Posterior vena cava (tissue), 2 donors: Measurements from ENCODE around the gene CTIF. TPM values are rescaled to one million over a fixed set of nuclear protein-coding genes. Genes with fewer than 3 reads are reported as not detected.

Source experiments
- DNase-seq: peaks from one replicate; pipeline ENCODE4 v3.0.0-alpha.2; 2020; ENCODE audit warnings: low spot score
- intact Hi-C, 2 donors: fragments of 100-400 bp; cut with DNase I; formaldehyde crosslinking; loops; one replicate each; pipeline versions ENCODE4 v1.14.1 to v1.14.2; 2022 to 2023
- total RNA-seq, 2 donors: library from RNA; stranded (reverse); fragmentation: NEBNext Ultra II Directional; extraction: Animal tissue kit (Norgen Biotek cat#: 25700); gene quantifications; one replicate each; pipeline ENCODE4 v1.2.1, GENCODE V29; 2021
- donor health status: DM: yes; HTN: yes; CAD: no.
- donor health status: DM: yes; HTN: yes; CAD: no.

Gene CTIF
- total RNA-seq, 2 donors from 2014 or later, result 87.8 to 116 TPM

DNA sequence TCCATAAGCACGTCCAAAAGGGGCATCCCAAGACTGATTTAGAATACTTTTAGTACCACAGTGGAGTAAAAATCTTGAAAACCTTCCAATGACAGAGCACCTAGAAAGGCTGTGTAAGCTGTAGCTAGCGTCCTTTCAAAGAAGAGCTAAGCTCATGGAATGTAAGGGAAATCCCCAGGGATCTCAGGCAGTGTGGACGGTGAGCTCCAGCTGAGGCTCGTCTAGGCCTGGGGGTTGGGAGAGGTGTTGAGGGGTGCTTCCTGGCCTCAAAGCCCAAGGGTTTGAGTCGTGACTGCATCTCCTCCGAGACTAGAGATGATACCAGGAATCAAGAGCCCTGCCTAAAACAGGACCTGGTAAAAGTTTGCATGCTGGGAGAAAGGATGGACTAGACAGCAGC is 7.6 kb downstream of the CTIF start:
- intact Hi-C loops, result loop anchor here (5.0 to 10.0 kb wide), 3 partner anchors 46 to 118 kb away; no protein-coding TSS in a partner anchor
- DNase-seq, result no peak

GRCh38 chr18:48547531-48547981 is 8.7 kb downstream of the CTIF start:
- DNase-seq, result no peak
- intact Hi-C loops, result loop anchor here (5.0 to 10.0 kb wide), 3 partner anchors 45 to 117 kb away; no protein-coding TSS in a partner anchor

DNA sequence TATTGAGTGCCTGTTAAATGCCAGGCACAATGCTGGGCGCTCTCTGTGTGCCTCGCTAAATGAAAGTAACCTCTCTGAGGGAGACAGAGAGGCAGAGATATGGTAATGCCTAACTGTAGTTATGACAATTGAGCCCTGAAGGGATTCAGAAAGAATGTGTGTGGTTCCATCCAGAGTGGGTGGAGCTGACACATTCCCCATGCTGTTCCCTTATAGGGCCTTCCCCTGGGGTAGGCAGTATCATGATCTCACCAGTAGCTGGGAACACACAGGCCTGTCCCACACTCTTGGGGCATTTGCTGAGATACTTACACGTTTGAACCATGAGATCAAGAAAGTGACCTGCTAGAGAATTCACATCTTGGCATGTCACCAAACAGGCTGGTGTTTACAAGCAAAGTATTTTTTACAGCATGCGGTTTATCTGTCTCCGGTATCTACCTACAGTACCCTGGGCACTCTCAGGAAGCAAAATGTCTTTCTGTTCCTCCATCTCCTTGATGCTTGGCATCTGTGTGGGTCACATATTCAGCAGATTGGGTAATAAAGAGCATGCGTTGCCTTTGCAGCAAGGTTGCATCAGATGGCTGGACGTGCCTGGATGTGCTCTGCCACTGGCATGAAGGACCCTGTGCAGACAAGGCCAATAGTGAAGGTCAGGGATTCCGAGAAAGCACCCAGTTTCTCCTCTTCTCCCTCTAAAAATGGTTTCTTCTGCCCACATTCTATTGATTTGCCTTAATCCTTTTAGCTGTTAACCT is 9.4 kb downstream of the CTIF start:
- intact Hi-C loops, result loop anchor here (5.0 to 10.0 kb wide), 3 partner anchors 44 to 117 kb away; no protein-coding TSS in a partner anchor
- no peak for DNase-seq

DNA sequence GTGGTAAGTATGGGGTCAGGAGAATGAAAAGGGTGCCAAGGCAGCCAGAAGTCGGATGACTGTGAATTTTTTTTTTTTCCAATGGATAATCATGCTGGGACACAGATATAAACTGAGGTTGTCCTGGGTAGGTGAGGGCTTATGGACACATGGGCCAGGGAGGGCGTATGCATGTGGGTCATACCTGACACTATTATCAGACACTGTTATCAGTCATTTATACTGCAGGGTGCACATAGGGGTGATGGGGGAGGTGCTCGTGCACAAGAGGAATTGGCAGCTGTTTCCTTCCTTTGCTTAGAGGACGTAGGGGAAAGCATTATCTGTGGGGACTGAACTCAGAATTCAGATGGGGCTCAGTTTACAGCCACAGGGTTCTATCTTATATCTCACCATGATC is 10.1 kb downstream of the CTIF start:
- intact Hi-C loops, result loop anchor here (5.0 to 10.0 kb wide), 3 partner anchors 43 to 116 kb away; no protein-coding TSS in a partner anchor
- DNase-seq, result no peak

DNA sequence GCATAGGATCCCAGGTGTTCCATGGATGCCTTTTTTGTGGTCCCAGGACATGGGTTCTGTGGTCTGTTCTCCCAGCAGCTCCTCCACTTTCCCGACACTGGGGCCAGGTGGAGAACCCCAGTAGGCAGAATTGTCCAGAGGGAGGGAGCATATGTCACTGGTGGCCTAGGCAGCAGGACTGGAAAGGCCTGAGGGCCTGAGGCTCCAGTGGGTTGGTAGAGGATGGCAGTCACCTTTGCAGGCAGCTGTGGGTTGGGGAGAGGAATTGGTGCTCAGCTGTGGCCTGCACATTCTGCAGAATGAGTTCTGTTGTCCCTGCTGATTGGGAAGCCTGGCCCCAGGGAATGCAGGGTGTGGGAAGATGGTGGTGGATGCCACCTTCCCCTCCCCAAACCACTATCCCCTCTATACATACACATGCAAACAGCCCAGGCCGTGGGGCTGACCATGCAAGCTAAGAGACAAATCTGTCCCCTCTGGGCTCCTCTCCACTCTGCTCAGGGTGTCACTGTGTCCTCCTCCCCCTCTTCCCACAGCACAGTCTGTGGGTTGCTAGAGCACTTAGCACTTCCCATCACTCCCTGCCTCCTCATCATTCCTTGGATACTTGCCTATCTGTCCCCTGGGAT is 11.4 kb downstream of the CTIF start:
- intact Hi-C loops, result no loop called here
- no peak for DNase-seq

DNA sequence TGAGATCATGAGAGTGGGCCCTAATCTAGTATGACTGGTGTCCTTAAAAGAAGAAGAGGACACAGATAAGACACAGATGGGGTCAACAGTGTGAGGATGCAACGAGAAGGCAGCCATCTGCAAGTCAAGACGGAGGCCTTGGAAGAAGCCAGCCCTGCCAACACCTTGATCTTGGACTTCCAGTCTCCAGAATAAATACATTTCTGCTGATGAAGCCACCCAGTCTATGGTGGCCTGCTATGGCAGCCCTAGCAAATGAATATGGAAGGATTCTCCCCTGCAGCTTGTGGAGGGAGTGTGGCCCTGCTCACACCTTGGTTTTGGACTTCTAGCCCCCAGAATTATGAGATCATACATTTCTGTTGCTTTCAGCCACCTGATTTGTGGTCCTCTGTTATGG is 12.3 kb downstream of the CTIF start:
- intact Hi-C loops, result no loop called here
- no peak for DNase-seq

GRCh38 chr18:48552130-48552529 is 13.3 kb downstream of the CTIF start:
- intact Hi-C loops, result no loop called here
- no peak for DNase-seq

DNA sequence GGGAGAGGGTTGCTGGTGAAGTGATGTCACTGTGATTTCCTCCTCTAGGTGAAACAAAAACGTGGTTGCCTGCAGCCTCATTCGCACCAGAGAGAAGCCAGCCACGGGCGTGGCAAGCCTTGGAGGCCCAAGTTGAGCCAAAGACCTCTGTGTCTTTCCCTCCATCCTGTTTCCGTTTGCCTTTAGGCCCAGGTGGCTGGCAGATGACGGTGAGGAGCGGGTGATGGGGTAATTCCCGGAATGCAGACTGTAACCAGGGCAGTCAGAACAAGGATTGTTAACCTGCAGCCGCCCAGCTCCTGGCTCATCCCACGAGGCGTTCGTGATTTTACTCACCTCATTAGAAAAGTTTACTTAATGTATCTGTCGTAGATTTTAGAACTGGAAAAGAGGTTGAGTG is 14.4 kb downstream of the CTIF start:
- intact Hi-C loops, result no loop called here
- no peak for DNase-seq

DNA sequence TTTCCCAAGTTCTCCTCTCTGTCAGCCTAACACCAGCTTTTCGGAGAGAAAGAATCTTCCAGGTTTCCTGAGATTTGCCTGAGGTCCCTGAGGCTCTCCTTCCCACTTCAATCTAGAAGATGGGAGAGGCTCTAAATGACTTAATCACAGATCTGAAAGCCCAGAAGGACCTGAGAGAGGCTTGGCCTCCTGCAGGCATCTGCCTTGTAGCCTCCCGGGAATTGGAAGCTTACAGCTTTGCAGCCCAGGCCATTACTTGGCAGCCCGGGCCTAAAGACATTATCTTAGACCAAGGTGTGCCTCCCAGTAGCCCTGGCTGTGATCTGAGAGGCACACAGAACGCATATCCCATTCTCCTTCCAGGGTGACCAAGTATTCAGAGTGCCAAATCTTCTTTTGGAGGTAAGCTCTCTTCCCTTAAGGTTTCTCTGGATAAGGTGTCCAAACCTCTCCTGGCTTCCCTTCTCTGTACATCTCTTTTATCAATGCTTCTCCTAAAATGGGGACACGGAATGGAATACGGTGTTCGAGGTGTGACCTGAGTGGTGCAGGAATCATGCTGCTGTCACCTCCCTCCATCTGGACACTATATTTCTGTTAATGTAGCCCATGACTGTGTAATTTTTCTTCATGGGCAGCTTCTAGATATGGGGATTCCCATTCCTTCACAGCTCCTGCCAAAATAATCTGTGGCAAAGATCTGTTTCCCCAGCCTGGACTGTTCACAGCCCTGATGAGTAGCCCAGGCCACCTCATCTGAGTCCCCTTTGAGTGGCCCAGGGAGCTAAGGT is 16.0 kb downstream of the CTIF start:
- DNase-seq, result no peak
- intact Hi-C loops, result loop anchor here in 1 of 2 donors (1.0 kb wide), 1 partner anchor 41 kb away; no protein-coding TSS in a partner anchor

DNA sequence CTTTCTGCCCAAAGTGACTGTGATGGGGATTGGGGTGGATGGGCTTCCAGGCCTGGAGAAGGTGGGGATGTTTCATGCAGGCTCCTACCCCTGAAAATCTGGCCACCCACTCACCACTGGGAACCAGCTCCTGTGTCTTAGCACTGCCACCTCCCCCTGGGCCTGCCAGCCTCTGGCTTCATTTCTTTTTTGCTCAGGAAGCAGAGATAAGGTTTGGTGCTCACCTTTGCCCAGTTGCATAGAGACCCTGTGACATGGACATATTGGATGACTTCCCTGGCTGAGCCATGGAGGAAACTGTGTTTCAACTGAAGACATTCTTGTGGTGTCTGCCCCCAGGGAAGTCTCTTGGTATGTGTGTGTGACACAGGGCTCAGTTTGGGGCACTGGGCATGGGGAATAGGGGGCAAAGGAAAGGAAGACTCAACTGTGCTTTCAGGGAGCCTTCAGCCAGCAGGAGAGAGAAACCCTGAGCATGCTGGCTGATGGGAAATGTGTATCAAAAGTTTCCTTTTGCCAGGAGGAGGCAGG is 16.7 kb downstream of the CTIF start:
- intact Hi-C loops, result no loop called here
- no peak for DNase-seq

GRCh38 chr18:48557640-48558174 is 18.9 kb downstream of the CTIF start:
- intact Hi-C loops, result no loop called here
- DNase-seq, result peak; percentile 12

DNA sequence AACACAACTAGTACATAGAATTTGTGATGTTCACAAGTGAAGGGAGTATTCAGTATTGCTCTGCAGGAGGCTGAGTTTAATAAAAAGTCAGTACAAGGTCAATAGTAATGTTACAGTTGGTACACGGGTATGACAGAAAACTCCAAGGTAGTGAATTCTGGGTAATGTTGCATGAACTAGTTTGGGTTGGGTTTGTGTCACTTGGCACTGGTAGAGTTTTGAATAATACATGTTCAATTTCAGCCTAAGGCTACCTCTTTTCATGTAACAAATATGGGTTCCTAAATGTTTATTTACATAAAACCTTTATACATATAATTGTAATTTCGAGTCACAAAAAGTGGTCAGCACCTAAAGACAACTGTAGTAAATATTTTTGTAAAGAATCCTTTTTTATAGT is 19.4 kb downstream of the CTIF start:
- no peak for DNase-seq
- intact Hi-C loops, result no loop called here

DNA sequence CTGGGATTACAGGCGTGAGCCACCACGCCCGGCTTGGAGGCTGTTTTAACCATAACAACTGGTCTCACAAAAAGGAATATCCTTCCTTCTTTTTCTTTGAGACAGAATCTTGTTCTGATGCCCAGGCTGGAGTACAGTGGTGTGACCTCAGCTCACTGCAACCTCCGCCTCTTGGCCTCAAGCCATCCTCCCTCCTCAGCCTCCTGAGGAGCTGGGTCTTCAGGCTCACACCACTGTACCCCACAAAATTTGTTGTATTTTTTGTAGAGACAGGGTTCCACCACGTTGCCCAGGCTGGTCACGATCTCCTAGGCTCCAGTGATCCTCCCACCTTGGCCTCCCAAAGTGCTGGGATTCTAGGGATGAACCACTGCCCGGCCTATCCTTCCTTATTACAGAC is 21.7 kb downstream of the CTIF start:
- intact Hi-C loops, result no loop called here

GRCh38 chr18:48562075-48562474 is 23.2 kb downstream of the CTIF start:
- intact Hi-C loops, result no loop called here
- DNase-seq, result no peak

More for the DNA sequence above, 21.7 kb downstream of the CTIF start:
- peak; percentile 66 for DNase-seq

DNA sequence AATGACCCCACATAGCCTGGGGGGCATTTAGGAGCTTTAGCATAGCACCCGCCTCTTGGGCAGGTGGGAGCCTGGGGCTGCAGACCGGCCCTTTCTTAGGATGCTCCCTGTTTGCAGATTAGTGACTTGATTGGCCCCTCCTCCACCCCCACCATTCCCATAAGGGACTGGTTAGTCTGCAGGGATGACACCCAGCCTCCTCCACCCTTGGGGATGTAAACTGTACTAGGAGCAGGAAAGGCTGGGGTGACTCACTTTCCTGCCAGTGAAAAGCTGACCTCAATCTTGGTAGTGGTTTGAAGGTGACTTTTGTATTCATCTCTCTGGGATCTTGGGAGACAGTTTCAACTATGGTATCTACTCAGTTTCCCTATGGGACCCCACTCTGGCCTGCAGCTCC is 24.2 kb downstream of the CTIF start:
- intact Hi-C loops, result no loop called here

GRCh38 chr18:48564139-48564538 is 25.3 kb downstream of the CTIF start:
- peak; percentile 66 for DNase-seq
- intact Hi-C loops, result no loop called here

More for the DNA sequence above, 24.2 kb downstream of the CTIF start:
- DNase-seq, result peak; percentile 31

DNA sequence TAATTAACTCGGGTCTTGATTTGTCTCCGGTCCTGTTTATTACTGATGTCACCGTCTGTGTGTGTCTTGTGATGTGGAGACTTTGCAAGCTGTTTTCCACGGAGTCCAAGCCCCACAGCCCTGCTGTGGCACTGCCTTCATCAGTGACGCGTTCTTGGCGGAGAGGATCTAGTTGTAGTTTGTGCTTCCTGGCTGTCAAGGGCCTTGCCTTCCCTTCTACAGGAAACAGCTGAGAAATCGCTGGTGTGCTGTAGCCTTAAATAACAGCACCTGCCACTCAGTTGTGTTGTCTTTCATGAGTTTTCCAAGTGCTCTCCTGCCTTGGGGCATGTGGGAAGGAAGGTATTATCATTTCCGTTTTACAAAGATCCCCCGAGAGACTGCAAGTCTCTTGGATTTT is 26.3 kb downstream of the CTIF start:
- peak; percentile 74 for DNase-seq
- intact Hi-C loops, result no loop called here

DNA sequence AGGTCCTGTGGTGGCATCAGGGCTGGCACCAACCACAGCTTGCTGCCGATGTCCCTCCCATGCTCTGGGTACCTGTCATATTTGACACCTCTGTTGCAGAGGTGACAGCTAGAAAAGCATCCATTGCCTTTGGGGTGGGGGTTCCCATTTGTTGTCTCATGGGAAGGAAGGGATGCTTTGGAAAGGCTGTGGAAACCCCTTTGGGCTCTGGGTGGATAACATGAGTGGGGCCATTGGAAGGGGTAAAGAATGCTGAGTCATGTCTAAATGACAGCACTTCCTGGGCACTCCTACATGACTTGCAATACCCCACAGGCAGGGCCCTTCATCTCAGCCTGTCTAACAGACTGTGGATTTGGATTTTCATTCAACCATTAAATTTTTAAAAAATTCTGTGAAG is 27.8 kb downstream of the CTIF start:
- DNase-seq, result peak; percentile 24
- intact Hi-C loops, result no loop called here

- no peak for DNase-seq
- intact Hi-C loops, result no loop called here
These were observed 28.6 kb downstream of the CTIF start for GRCh38 chr18:48567388-48567787.
